OCI-LY7 (cell line): ENCODE measurements around the gene ZNF732. TPM values are rescaled to one million over a fixed set of nuclear protein-coding genes. Genes with fewer than 3 reads are reported as not detected.

Experiments
- BruUV-seq: library from RNA; stranded (reverse); fragments of 400-500 nt; replicated peaks from 2 replicates; lab custom pipeline; 2021; lab: Mats Ljungman, UMichigan
- CTCF ChIA-PET: fragments of 300-600 bp; sonication (Branson Sonifier 250); formaldehyde crosslinking; loops from one replicate; lab custom pipeline; 2022; ENCODE audit warnings: antibody characterized with exemption; ENCODE audit not compliant: unreplicated experiment; lab: Charles Lee
- POLR2A ChIA-PET: fragments of 300-600 bp; sonication (Branson Sonifier 250); formaldehyde crosslinking; loops from one replicate; lab custom pipeline; 2022; ENCODE audit warnings: antibody characterized with exemption; lab: Charles Lee
- DNase-seq: peaks from one replicate; pipeline ENCODE4 v3.0.0-alpha.2; 2015; ENCODE audit warnings: low spot score
- H2AFZ ChIP-seq: fragments of 200-600 bp; sonication (generic), shearing (Covaris generic); 2 replicates; pipeline ENCODE4 v1.6.1; 2014; ENCODE audit warnings: mild to moderate bottlenecking, antibody characterized with exemption, low read length, moderate library complexity
- H3K27ac ChIP-seq: fragments of 200-600 bp; sonication (generic); 2 replicates; pipeline ENCODE4 v1.5.1; 2014; ENCODE audit warnings: mixed run types, low read depth, mild to moderate bottlenecking, moderate library complexity, low read length, inconsistent platforms; ENCODE audit not compliant: poor library complexity, severe bottlenecking
- H3K36me3 ChIP-seq: fragments of 200-600 bp; sonication (generic); 2 replicates; pipeline ENCODE4 v1.6.1; 2014; ENCODE audit warnings: mild to moderate bottlenecking, antibody characterized with exemption, low read length, moderate library complexity, mixed read lengths; ENCODE audit not compliant: insufficient read depth
- H3K4me1 ChIP-seq: fragments of 200-600 bp; sonication (generic); 2 replicates; pipeline ENCODE4 v1.5.1; 2014; ENCODE audit warnings: mild to moderate bottlenecking, low read length; ENCODE audit not compliant: insufficient read depth, poor library complexity, severe bottlenecking
- H3K4me2 ChIP-seq: fragments of 200-600 bp; sonication (generic); 2 replicates; pipeline ENCODE4 v1.6.1; 2014; ENCODE audit warnings: mild to moderate bottlenecking, low read length
- H3K4me3 ChIP-seq: fragments of 200-600 bp; sonication (generic); 2 replicates; pipeline ENCODE4 v1.5.1; 2014; ENCODE audit warnings: mild to moderate bottlenecking, low read depth, low read length; ENCODE audit not compliant: poor library complexity, severe bottlenecking
- H3K79me2 ChIP-seq: fragments of 200-600 bp; sonication (generic); 2 replicates; pipeline ENCODE4 v1.6.1; 2016; ENCODE audit warnings: low read depth, mild to moderate bottlenecking, low read length, moderate library complexity, mixed read lengths; ENCODE audit not compliant: insufficient read depth
- H3K9me2 ChIP-seq: fragments of 200-600 bp; sonication (generic); 2 replicates; pipeline ENCODE4 v1.6.1; 2016; ENCODE audit warnings: mild to moderate bottlenecking, low read length, mixed read lengths; ENCODE audit not compliant: insufficient read depth
- H3K9me3 ChIP-seq: fragments of 200-600 bp; sonication (generic); 2 replicates; pipeline ENCODE4 v1.6.1; 2014; ENCODE audit warnings: mild to moderate bottlenecking, mixed run types, low read length, mixed read lengths
- H4K20me1 ChIP-seq: fragments of 200-600 bp; sonication (generic); 2 replicates; pipeline ENCODE4 v1.6.1; 2014; ENCODE audit warnings: mild to moderate bottlenecking, antibody characterized with exemption, low read length, moderate library complexity, mixed read lengths; ENCODE audit not compliant: insufficient read depth
- EZH2phosphoT487 ChIP-seq: fragments of 200-600 bp; sonication (generic); IDR thresholded peaks from 2 replicates; pipeline ENCODE4 v1.6.1; 2018; ENCODE audit warnings: low read depth, borderline replicate concordance, mild to moderate bottlenecking, mixed run types, antibody characterized with exemption, low read length, moderate library complexity, mixed read lengths
- intact Hi-C: fragments of 100-400 bp; cut with micrococcal nuclease; formaldehyde crosslinking; loops from one replicate; pipeline ENCODE4 v1.10.0; 2022; ENCODE audit not compliant: unreplicated experiment
- total RNA-seq, 2 experiments: library from RNA; depleted of rRNA in 1 of 2; stranded (reverse); fragments of >200 nt in 1 of 2; shearing (Covaris generic) in 1 of 2; gene quantifications; 2 replicates each; pipeline ENCODE4 v1.2.3, GENCODE V29; 2014 to 2022
- TF ChIP-seq, protein P1 (sequence below): fragments of 200-600 bp; sonication (generic); conservative IDR thresholded peaks from 2 replicates; pipeline ENCODE4 v1.5.1; 2014; ENCODE audit warnings: mild to moderate bottlenecking, antibody characterized with exemption, low read length, moderate library complexity, mixed read lengths

The ZNF732 gene
- total RNA-seq, 2 experiments from 2014 or later = not detected

DNA sequence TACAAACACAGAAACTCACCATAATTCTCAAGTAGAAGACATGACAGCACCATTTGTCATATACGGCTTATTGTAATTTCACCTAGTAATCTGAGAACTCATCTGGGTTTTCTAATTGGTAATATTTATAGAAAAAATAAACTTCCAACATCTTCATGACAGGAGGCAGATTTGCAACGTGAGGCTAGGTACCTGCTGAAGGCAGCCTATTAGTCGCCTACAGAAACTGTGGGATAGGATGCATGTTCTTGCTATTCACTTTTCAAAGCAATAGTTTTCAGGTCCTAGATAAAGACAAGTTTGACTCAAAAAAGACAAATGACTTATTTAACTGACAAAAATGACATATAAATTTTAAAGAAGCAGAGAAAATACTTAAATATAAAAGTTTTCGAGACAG is 2.9 kb downstream of the ZNF732 start:
- BruUV-seq = no TSS peak
- no peak overlapping the region for H2AFZ ChIP-seq
- peaks cover 4% of the 10 kb centered on the region; the same call in 1 of the 2 replicates for H3K36me3 ChIP-seq
- H3K27ac ChIP-seq = no peak overlapping the region
- ChIA-PET POLR2A (no interaction called here), CTCF (no interaction called here)
- H4K20me1 ChIP-seq = no peaks in the 10 kb centered on the region
- DNase-seq = no peak
- TF ChIP-seq, protein P1, sequence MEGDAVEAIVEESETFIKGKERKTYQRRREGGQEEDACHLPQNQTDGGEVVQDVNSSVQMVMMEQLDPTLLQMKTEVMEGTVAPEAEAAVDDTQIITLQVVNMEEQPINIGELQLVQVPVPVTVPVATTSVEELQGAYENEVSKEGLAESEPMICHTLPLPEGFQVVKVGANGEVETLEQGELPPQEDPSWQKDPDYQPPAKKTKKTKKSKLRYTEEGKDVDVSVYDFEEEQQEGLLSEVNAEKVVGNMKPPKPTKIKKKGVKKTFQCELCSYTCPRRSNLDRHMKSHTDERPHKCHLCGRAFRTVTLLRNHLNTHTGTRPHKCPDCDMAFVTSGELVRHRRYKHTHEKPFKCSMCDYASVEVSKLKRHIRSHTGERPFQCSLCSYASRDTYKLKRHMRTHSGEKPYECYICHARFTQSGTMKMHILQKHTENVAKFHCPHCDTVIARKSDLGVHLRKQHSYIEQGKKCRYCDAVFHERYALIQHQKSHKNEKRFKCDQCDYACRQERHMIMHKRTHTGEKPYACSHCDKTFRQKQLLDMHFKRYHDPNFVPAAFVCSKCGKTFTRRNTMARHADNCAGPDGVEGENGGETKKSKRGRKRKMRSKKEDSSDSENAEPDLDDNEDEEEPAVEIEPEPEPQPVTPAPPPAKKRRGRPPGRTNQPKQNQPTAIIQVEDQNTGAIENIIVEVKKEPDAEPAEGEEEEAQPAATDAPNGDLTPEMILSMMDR = peak; percentile 12; the same call in 1 of the 2 replicates
- TF ChIP-seq EZH2phosphoT487 = no peak
- intact Hi-C loops = no loop called here
- H3K4me3 ChIP-seq = no peak overlapping the region
- H3K4me2 ChIP-seq = no peak overlapping the region
- peaks cover 44% of the 10 kb centered on the region for H3K9me3 ChIP-seq
- H3K9me2 ChIP-seq = no peaks in the 10 kb centered on the region
- no peaks in the 10 kb centered on the region for H3K79me2 ChIP-seq
- H3K4me1 ChIP-seq = peaks cover 17% of the 10 kb centered on the region

DNA sequence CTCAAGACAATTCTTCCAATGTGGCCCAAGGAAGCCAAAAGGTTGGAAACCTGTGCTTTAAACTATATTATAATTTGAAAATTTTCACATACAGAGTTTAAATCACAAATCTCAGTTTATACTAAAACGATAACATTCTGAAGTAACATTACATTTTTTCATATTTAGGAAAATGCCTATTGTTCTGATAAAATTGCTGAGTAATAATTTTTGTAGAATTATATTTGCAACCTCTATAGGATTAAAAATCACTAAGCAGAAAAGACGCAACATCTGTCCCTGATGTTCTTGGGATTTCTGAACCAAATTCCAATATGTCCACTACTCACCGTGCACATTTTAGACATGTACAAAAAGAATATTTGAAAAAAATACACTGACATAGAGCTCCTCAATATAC is 10.5 kb downstream of the ZNF732 start:
- no peaks in the 10 kb centered on the region for H3K79me2 ChIP-seq
- H3K4me2 ChIP-seq = no peak overlapping the region
- ChIA-PET POLR2A (interaction anchor here (0.9 kb wide), 1 partner anchor 13 kb away, joined by 4 read pairs; no protein-coding TSS in a partner anchor), CTCF (no interaction called here)
- no peak overlapping the region for H3K4me3 ChIP-seq
- no peak for TF ChIP-seq EZH2phosphoT487
- TF ChIP-seq, protein P1 = no peak
- H3K27ac ChIP-seq = no peak overlapping the region
- H4K20me1 ChIP-seq = no peaks in the 10 kb centered on the region
- no TSS peak for BruUV-seq
- intact Hi-C loops = no loop called here
- H3K9me3 ChIP-seq = peaks cover 4% of the 10 kb centered on the region; the same call in 1 of the 2 replicates
- no peaks in the 10 kb centered on the region for H3K9me2 ChIP-seq
- no peak overlapping the region for H2AFZ ChIP-seq
- no peaks in the 10 kb centered on the region for H3K4me1 ChIP-seq
- H3K36me3 ChIP-seq = no peaks in the 10 kb centered on the region
- DNase-seq = no peak

DNA sequence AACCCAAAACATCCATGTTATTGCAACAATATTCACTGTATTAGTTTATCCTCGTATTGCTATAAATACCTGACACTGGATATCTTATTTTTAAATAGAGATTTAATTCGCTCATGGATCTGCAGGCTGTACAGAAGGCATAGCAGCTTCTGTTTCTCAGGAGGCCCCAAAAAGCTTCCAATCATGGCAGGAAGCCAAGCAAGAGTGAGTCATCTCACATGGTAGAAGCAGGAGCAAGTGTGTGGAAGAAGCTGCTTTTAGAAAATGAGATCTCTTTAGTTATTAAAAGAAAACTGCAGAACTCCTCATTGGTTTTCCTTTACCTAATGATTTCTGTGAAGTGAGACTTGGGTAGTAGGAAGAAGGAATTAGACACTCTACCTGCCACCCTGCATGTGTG is 16.4 kb downstream of the ZNF732 start:
- no TSS peak for BruUV-seq
- Histone ChIP-seq H4K20me1 (no peaks in the 10 kb centered on the region), H3K4me2 (no peak overlapping the region), H3K9me3 (peaks cover 17% of the 10 kb centered on the region), H3K4me3 (no peak overlapping the region), H3K9me2 (no peaks in the 10 kb centered on the region), H3K79me2 (no peaks in the 10 kb centered on the region), H3K4me1 (no peaks in the 10 kb centered on the region), H3K27ac (no peak overlapping the region), H3K36me3 (no peaks in the 10 kb centered on the region), H2AFZ (no peak overlapping the region)
- TF ChIP-seq EZH2phosphoT487 = no peak
- TF ChIP-seq, protein P1 = no peak
- DNase-seq = no peak
- ChIA-PET POLR2A (no interaction called here), CTCF (no interaction called here)
- intact Hi-C loops = no loop called here
